Adipose tissue (tissue), 3 donors: Measurements from ENCODE around the gene ANKS1B. TPM values are rescaled to one million over a fixed set of nuclear protein-coding genes. Genes with fewer than 3 reads are reported as not detected.
"Not testable (repeated sequence)": the region's sequence is repeated elsewhere in the genome, so short reads cannot be mapped to it uniquely, and the experiment has no call there.

ENCODE experiments used
- H3K27ac ChIP-seq: one replicate; pipeline ENCODE4 v1.5.1; 2013; ENCODE audit warnings: low read depth, low read length
- WGBS, 3 donors: extraction: QIAGEN DNeasy Blood & Tissue Kit; methylation state at CpG; one replicate each; pipeline ENCODE4 v1.1.7; 2013; 5-methylcytosine and 5-hydroxymethylcytosine counted together
- polyA plus RNA-seq, 3 donors: library from polyadenylated mRNA; stranded (reverse); fragments of 200-250 nt; gene quantifications; one replicate each; pipeline ENCODE4 v1.2.3, GENCODE V29; 2013
- donor health status: healthy with polysubstance abuse.
- donor health status: Bipolar disorder and iron deficiency.
- donor health status: healthy.

ANKS1B gene
- polyA plus RNA-seq, 3 donors = 0.58 to 4.0 (median 0.79) TPM

GRCh38 chr12:99658671-99659349 lies 325.9 kb downstream of the ANKS1B start:
- no peak overlapping the region for H3K27ac ChIP-seq
- WGBS, 3 donors = 76 to 86% (median 84%) methylated on average over 1 of the region's 1 CpG

DNA sequence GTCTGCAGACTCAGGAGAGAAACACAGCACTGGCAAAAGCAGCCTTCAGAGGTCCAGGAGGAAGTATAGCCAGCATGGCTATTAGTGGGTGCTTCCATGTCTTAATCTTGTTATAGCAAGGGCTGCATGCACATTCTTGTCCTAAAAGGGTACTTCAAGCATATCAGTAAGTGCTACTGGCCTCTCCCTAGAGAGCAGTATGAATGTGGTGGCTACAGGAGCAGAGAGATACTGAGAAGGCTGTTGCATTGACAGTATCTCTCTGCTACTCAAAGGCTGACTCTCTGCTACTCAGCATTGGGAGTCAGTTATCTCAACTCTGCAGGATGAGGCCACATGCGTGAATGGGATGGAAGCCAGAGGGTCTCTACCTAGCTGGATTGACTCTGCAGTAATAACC lies 335.2 kb downstream of the ANKS1B start:
- WGBS, 3 donors = 52 to 71% (median 70%) methylated on average over 1 of the region's 1 CpG
- H3K27ac ChIP-seq = no peak overlapping the region

DNA sequence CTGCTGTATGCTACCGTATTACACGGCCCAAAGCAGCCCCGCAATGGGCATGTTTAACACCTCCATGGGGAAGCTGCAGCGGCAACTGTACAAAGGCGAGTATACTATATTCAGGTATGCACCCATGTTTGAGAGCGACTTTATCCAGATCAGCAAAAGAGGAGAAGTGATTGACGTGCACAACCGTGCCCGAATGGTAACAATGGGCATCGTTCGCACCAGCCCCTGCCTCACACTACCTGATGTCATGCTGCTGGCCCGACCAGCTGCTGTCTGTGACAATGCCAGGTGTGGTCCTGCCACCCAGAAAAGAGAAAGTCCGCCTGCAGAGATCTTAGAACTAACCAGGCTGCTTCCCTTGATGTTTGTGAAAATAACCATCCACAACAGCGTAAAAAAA lies 336.6 kb downstream of the ANKS1B start:
- H3K27ac ChIP-seq = no peak overlapping the region
- 85 to 91% (median 89%) methylated on average over 14 of the region's 14 CpGs for WGBS, 3 donors

- 75 to 81% (median 78%) methylated on average over 4 of the region's 4 CpGs for WGBS, 3 donors
- no peak within 1 kb of the TSS for H3K27ac ChIP-seq
These were observed 337.3 kb downstream of the ANKS1B start, which contains the start of gene GARIN6 for GRCh38 chr12:99647453-99647852. Gene GARIN6 (plus strand): TSS chr12:99647753. CDS start chr12:99648175, 422 bp downstream.

- 75 to 84% (median 77%) methylated on average over 2 of the region's 2 CpGs for WGBS, 3 donors
- H3K27ac ChIP-seq = no peak overlapping the region
These were observed 340.1 kb downstream of the ANKS1B start for GRCh38 chr12:99644629-99645028.

GRCh38 chr12:99627459-99627858 lies 357.3 kb downstream of the ANKS1B start:
- H3K27ac ChIP-seq = no peak overlapping the region
- WGBS, 3 donors = 63 to 74% (median 70%) methylated on average over 2 of the region's 2 CpGs

GRCh38 chr12:99624591-99624990 lies 360.1 kb downstream of the ANKS1B start:
- not testable (repeated sequence) for H3K27ac ChIP-seq
- WGBS, 3 donors = 80 to 93% (median 91%) methylated on average over 2 of the region's 2 CpGs

DNA sequence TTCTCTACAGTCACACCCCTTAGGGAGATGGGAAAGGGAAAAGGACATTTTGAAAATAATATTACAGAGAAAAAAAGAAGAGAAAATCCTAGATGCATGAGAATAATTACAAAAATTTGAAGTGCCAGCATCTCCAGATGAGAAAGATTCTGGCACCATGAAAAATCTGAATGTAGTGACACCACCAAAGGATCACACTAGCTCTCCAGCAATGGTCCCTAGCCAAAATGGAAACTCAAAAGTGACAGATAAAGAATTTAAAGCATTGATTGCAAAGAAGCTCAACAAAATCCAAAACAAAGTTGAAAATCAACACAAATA lies 364.6 kb downstream of the ANKS1B start:
- no peak overlapping the region for H3K27ac ChIP-seq

GRCh38 chr12:99619389-99620158 lies 365.2 kb downstream of the ANKS1B start:
- H3K27ac ChIP-seq = no peak overlapping the region
- WGBS, 3 donors = 59 to 67% (median 61%) methylated on average over 7 of the region's 7 CpGs

DNA sequence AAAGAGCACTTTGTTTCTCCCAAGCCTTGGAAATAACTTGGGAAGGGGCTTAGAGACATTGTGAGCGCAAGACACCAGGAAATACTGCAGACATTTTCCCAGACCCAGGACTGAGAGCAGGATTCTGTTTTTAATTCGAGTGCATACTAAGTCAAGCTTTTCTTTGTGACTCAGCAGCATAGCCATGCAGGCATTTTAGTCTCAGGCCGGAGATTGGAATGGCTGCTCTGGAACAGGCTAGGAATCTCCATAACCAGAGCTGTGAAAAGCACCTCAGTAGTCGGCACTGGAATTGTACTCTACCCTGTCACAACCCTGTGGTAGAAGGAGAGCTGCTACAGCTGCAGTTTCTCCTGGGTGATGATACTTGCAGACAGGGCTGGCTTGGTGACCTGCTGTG lies 366.1 kb downstream of the ANKS1B start:
- WGBS, 3 donors = 80 to 86% (median 84%) methylated on average over 4 of the region's 4 CpGs
- H3K27ac ChIP-seq = no peak overlapping the region

GRCh38 chr12:99611599-99611998 lies 373.1 kb downstream of the ANKS1B start:
- WGBS, 3 donors = 73 to 85% (median 79%) methylated on average over 3 of the region's 3 CpGs
- H3K27ac ChIP-seq = no peak overlapping the region

DNA sequence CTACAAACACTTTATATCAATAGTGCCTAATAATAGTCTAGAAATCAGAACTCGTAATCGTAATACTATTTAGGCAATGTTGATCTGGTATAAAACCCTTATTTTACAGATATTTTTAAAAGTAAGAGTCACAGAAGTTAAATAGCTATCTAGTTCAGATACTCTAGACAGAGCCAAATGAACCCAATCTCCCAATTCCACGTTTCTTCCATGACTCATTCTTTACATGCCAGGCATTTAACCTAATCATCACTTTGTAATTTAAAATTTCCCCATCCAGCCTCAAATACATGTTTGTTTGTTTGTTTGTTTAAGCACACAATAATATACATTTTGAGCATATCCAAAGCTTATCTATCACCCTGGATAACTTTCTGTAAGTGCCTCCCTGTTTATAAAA lies 373.6 kb downstream of the ANKS1B start:
- H3K27ac ChIP-seq = no peak overlapping the region
- 59 to 66% (median 62%) methylated on average over 3 of the region's 3 CpGs for WGBS, 3 donors

DNA sequence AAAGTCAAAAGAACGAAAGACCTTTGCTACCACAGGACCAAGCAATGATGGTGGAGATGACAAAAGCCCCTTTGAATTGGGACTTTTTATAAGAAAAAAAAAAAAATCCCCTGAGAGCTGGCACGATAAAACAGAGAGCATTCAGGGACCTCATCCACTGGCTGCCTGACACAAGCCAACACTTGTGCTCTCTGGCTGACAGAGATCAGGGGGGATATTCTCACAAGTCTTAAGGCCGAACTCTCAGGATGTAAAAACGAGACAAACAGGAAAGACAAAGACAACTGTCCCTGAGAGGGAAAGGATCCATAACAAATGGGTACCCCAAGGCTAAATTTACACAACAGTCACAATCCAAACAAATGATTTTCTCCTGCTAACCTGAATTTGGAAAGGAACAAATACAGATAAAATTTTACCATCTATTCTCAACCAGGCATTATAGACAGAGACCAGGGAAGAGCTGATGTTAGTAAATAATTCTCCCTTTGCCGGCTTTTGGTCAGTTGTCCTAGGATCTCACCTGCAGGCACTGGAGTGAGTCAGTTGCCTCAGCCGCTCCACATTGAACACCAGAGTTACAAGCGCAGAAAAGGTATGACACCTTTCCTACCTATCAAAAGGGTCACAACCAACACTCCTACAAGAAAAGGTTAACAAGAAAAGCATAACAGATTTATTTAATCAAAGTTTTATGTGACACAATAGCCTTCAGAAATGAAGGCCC lies 375.1 kb downstream of the ANKS1B start:
- WGBS, 3 donors = 41 to 61% (median 58%) methylated on average over 7 of the region's 7 CpGs
- H3K27ac ChIP-seq = no peak overlapping the region

GRCh38 chr12:99600388-99600787 lies 384.3 kb downstream of the ANKS1B start:
- WGBS, 3 donors = 40 to 45% (median 44%) methylated on average over 5 of the region's 5 CpGs
- H3K27ac ChIP-seq = no peak overlapping the region

- no peak overlapping the region for H3K27ac ChIP-seq
- whole genome bisulfite sequencing, 3 donors = 75 to 90% (median 87%) methylated on average over 2 of the region's 2 CpGs
These were observed 386.0 kb downstream of the ANKS1B start for GRCh38 chr12:99598785-99599184.

DNA sequence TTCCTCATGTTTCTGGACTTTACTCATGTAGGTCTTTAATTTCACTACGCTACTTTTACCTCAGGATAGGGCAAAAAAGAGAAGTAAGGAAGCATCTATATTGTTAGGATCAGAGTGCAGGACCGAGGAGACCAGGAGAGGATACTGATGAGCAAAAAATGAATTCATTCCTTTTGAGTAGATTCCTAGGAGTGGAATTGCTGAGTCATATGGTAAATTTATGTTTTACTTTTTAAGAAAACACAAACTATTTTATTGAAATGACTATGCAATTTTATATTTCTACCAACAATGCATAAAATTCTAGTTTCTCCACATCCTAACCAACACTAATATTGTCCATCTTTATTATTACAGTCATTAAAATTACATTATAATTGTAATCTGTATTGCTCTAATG lies 388.0 kb downstream of the ANKS1B start:
- 71 to 83% (median 72%) methylated on average over 2 of the region's 2 CpGs for WGBS, 3 donors

DNA sequence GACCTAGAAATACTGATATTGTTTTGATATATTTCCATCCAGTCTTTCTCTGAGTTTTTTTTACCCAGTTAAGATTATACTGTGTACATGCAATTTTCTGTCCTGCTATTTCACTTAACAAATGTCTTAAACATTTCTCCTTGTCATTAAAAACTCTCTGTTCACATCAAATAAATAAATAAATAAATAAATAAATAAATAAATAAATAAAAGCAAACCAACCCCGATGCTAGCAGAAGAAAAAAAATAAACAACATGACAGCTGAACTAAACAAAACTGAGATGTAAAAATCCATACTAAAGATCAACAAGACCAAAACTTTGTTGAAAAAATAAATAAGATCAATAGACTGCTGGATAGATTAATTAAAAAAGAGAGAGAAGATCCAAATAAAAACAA lies 407.6 kb downstream of the ANKS1B start:
- 72 to 83% (median 78%) methylated on average over 1 of the region's 1 CpG for whole genome bisulfite sequencing, 3 donors
- not testable (repeated sequence) for H3K27ac ChIP-seq

More for the DNA sequence above, 388.0 kb downstream of the ANKS1B start:
- no peak overlapping the region for H3K27ac ChIP-seq

DNA sequence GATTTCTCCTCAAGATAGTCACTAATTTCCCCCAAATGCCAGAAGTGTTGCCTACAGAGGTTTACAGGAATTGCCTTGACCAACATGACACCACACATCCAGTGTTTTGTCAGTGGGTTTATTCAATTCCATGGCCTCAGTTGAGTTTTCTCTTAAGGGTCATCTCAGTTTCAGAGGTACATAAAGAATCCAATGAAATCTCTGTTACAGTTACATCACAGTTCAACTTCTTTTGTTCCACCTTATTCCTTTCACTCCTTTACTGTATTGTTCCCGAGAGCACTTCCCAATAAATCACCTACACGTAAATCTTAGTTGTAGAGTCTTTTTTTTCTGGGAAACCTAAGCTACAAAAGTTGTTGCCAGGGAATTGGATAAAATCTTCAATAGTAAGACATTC lies 410.8 kb downstream of the ANKS1B start:
- 57 to 71% (median 70%) methylated on average over 2 of the region's 2 CpGs for WGBS, 3 donors
- no peak overlapping the region for H3K27ac ChIP-seq

- WGBS, 3 donors = 74 to 84% (median 75%) methylated on average over 2 of the region's 2 CpGs
- no peak overlapping the region for H3K27ac ChIP-seq
These were observed 417.7 kb downstream of the ANKS1B start for GRCh38 chr12:99567072-99567471.
